ENCODE results near the gene VPS52. TPM values are rescaled to one million over a fixed set of nuclear protein-coding genes. Genes with fewer than 3 reads are reported as not detected.

The VPS52 gene
- total RNA-seq, 2 donors from 2014 or later, result 37.1 to 40.5 TPM

DNA sequence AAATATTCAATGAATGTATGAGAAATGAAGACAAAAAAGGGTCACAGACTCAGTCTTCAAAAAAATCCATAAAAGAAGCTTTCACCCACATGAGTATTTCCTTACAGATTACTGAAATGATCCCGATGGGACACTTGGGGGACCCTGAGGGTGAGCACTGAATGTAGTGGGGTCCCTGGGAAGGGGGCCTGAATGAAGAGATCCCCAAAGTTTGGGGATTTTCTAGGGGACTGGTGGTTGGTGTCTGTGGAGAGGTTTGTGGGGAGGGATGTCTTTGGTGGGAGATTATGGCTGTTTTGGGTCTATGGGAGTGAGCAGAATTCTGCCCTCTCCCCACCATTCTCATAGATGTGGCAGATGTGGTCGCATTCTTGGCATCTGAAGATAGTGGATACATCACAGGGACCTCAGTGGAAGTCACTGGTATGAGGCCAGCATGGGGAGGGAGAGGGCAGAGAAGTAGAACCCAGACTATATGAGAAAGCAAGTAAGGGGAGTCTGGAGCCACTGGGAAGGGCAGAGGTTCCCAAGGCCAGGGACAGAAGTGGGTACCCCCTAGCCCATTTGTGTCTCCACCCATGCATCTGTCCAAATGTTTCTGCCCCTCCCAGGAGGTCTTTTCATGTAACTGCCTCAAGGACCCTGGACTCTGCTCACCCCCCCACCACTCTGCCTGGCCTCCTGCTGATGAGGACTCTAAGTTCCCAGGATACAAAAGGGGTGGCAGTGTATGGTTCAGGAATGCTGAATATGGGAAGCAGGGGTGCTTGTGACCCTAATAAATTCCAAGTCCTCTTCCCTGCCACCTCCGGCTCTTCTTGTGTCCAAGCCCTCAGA lies 65.4 kb downstream of the VPS52 start:
- Histone ChIP-seq H3K27ac (peak overlapping the region in 2 of 4 donors; percentile 15 to 92), H3K36me3 (replicated peaks in 1 of 2; ENCODE audit: insufficient read depth in 1 of 2, low read depth in 2 of 2) (peaks cover 0 to 6% of the 10 kb centered on the region in 2 donors), H3K4me1 (peaks cover 72% of the 10 kb centered on the region), H3K4me3 (no peak overlapping the region), H3K9me3 (no peaks in the 10 kb centered on the region), H3K27me3 (no peaks in the 10 kb centered on the region)
- WGBS, 2 donors, result 74 to 75% methylated on average over 3 of the region's 3 CpGs
- no peak for ATAC-seq
- DNase-seq, result no peak
- intact Hi-C loops (cut with DNase I), result no loop called here
- no peak for TF ChIP-seq POLR2A (IDR thresholded peaks at IDR 0.05)
- TF ChIP-seq, protein P1, sequence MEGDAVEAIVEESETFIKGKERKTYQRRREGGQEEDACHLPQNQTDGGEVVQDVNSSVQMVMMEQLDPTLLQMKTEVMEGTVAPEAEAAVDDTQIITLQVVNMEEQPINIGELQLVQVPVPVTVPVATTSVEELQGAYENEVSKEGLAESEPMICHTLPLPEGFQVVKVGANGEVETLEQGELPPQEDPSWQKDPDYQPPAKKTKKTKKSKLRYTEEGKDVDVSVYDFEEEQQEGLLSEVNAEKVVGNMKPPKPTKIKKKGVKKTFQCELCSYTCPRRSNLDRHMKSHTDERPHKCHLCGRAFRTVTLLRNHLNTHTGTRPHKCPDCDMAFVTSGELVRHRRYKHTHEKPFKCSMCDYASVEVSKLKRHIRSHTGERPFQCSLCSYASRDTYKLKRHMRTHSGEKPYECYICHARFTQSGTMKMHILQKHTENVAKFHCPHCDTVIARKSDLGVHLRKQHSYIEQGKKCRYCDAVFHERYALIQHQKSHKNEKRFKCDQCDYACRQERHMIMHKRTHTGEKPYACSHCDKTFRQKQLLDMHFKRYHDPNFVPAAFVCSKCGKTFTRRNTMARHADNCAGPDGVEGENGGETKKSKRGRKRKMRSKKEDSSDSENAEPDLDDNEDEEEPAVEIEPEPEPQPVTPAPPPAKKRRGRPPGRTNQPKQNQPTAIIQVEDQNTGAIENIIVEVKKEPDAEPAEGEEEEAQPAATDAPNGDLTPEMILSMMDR (IDR thresholded peaks at IDR 0.05), result no peak

GRCh38 chr6:33205191-33206026 lies 66.3 kb downstream of the VPS52 start:
- H3K27ac ChIP-seq, result peak overlapping the region; percentile 81 to 93 (median 88)
- H3K4me3 ChIP-seq, result peak overlapping the region; percentile 68
- DNase-seq, result no peak
- intact Hi-C loops (cut with DNase I), result no loop called here
- no peaks in the 10 kb centered on the region for H3K27me3 ChIP-seq
- peaks cover 72% of the 10 kb centered on the region for H3K4me1 ChIP-seq
- no peak for TF ChIP-seq POLR2A (IDR thresholded peaks at IDR 0.05)
- TF ChIP-seq, protein P1 (IDR thresholded peaks at IDR 0.05), result no peak
- WGBS, 2 donors, result 34 to 35% methylated on average over 15 to 16 of the region's 17 CpGs
- peaks cover 0 to 6% of the 10 kb centered on the region in 2 donors for H3K36me3 ChIP-seq (replicated peaks in 1 of 2; ENCODE audit: insufficient read depth in 1 of 2, low read depth in 2 of 2)
- ATAC-seq, result no peak
- no peaks in the 10 kb centered on the region for H3K9me3 ChIP-seq

DNA sequence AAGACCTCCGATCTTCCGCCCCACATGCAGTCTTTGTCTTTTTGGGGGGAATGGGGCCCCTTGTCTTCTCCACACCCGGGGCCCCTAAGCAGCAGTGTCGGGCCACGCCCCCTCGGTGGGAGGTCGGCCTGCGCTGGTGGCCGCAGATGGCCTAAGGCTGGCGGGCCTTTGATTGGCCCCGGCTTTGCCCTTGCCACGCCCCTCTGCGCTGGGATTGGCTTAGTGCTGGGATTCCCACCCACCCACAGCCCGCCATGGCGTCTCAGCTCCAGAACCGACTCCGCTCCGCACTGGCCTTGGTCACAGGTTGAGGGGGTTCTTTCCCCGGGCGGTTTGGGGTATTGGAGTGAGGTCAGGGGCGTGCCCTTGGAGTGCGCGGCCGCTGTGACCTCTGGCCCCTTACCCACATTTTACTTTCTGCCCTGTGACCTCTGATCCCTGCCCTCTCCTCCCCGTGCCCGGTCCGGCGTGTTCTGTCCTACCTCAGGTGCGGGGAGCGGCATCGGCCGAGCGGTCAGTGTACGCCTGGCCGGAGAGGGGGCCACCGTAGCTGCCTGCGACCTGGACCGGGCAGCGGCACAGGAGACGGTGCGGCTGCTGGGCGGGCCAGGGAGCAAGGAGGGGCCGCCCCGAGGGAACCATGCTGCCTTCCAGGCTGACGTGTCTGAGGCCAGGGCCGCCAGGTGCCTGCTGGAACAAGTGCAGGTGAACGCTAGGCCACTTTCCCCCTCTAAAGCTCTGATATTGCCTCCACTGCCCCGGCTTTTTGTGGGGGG lies 67.1 kb downstream of the VPS52 start, which contains the start of gene HSD17B8:
Gene HSD17B8, plus strand, starts transcription at position 241 of the 776 bp plus-strand sequence. Its CDS starts 14 bp downstream, at position 255.
- Histone ChIP-seq H3K4me1 (peaks cover 72% of the 10 kb centered on the region), H3K36me3 (replicated peaks in 1 of 2; ENCODE audit: insufficient read depth in 1 of 2, low read depth in 2 of 2) (peaks cover 0 to 6% of the 10 kb centered on the region in 2 donors), H3K9me3 (no peaks in the 10 kb centered on the region), H3K4me3 (peak within 1 kb of the TSS; percentile 68), H3K27ac (peak within 1 kb of the TSS; percentile 81 to 93 (median 88)), H3K27me3 (no peaks in the 10 kb centered on the region)
- peak; percentile 69 for ATAC-seq
- 1% methylated on average over 19 to 47 of the region's 48 CpGs for WGBS, 2 donors
- DNase-seq, result peak; percentile 96 to 97 (median 96)
- intact Hi-C loops (cut with DNase I), result no loop called here
- TF ChIP-seq POLR2A (IDR thresholded peaks at IDR 0.05), result peak; percentile 72 to 85 (median 85)
- TF ChIP-seq, protein P1 (IDR thresholded peaks at IDR 0.05), result no peak

- Histone ChIP-seq H3K36me3 (replicated peaks in 1 of 2; ENCODE audit: insufficient read depth in 1 of 2, low read depth in 2 of 2) (peaks cover 0 to 6% of the 10 kb centered on the region in 2 donors), H3K4me1 (peaks cover 72% of the 10 kb centered on the region), H3K9me3 (no peaks in the 10 kb centered on the region), H3K27me3 (no peaks in the 10 kb centered on the region), H3K4me3 (no peak overlapping the region), H3K27ac (peak overlapping the region; percentile 81 to 93 (median 88))
- no peak for ATAC-seq
- no peak for DNase-seq
- 0 to 3% methylated on average over 4 of the region's 4 CpGs for WGBS, 2 donors
- intact Hi-C loops (cut with DNase I), result no loop called here
- TF ChIP-seq, protein P1 (IDR thresholded peaks at IDR 0.05), result no peak
- TF ChIP-seq POLR2A (IDR thresholded peaks at IDR 0.05), result no peak
Measured at GRCh38 chr6:33204165-33204414, 67.6 kb downstream of the VPS52 start.

All from body of pancreas (tissue), 4 donors.